ENCODE data around the gene TBC1D1.

DNA sequence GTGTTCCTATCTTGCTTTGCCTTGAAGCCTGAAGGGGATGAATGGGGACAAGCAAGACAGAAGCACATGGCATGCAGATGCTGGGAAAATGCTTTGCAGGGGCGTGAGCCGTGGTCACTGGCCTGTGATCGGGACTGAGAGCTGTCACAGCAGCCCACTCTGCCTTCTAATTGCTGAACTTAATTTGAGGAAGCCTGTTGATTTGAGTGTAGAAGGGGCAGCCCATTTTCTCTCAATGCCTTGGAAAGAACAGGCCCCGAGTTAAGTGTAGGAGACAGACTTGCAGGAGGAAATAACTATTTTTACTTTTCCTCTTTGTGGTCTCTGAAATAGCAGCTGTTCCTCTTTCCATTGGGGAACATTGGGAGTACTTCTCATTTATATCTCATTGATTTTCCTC lies 26.1 kb upstream of the TBC1D1 start:
- TF ChIP-seq, protein P1, sequence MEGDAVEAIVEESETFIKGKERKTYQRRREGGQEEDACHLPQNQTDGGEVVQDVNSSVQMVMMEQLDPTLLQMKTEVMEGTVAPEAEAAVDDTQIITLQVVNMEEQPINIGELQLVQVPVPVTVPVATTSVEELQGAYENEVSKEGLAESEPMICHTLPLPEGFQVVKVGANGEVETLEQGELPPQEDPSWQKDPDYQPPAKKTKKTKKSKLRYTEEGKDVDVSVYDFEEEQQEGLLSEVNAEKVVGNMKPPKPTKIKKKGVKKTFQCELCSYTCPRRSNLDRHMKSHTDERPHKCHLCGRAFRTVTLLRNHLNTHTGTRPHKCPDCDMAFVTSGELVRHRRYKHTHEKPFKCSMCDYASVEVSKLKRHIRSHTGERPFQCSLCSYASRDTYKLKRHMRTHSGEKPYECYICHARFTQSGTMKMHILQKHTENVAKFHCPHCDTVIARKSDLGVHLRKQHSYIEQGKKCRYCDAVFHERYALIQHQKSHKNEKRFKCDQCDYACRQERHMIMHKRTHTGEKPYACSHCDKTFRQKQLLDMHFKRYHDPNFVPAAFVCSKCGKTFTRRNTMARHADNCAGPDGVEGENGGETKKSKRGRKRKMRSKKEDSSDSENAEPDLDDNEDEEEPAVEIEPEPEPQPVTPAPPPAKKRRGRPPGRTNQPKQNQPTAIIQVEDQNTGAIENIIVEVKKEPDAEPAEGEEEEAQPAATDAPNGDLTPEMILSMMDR (IDR thresholded peaks at IDR 0.05 in 4 of 5, conservative IDR thresholded peaks at IDR 0.05 in 1 of 5), result no peak
- TF ChIP-seq POLR2A (IDR thresholded peaks at IDR 0.05), result no peak
